ENCODE results near the gene ARMS2.

The ARMS2 gene

GRCh38 chr10:122495406-122496340, 41.2 kb downstream of the ARMS2 start:
- Histone ChIP-seq H3K27me3 (ENCODE audit: insufficient read depth, low read length) (no peaks in the 10 kb centered on the region; the same call in 1 of the 2 replicates), H4K20me1 (ENCODE audit: insufficient read depth, low read length) (no peaks in the 10 kb centered on the region), H3K79me2 (ENCODE audit: insufficient read depth, low read length) (no peaks in the 10 kb centered on the region), H2AFZ (ENCODE audit: low read length) (no peak overlapping the region), H3K9me3 (ENCODE audit: low read length) (no peaks in the 10 kb centered on the region), H3F3A (ENCODE audit: insufficient read depth, low read length) (no peaks in the 10 kb centered on the region), H3K9me2 (ENCODE audit: low read depth, low read length) (no peaks in the 10 kb centered on the region), H3K4me2 (ENCODE audit: low read length) (no peak overlapping the region), H3K4me1 (ENCODE audit: insufficient read depth, low read length, severe bottlenecking) (no peaks in the 10 kb centered on the region), H3K9ac (ENCODE audit: low read length) (no peak overlapping the region), H3K27ac (ENCODE audit: low read depth, low read length, poor library complexity, severe bottlenecking) (no peak overlapping the region), H3K36me3 (ENCODE audit: insufficient read depth, low read length) (no peaks in the 10 kb centered on the region), H3K4me3 (ENCODE audit: low read depth, low read length, poor library complexity, severe bottlenecking) (no peak overlapping the region)
- TF ChIP-seq, protein P1, sequence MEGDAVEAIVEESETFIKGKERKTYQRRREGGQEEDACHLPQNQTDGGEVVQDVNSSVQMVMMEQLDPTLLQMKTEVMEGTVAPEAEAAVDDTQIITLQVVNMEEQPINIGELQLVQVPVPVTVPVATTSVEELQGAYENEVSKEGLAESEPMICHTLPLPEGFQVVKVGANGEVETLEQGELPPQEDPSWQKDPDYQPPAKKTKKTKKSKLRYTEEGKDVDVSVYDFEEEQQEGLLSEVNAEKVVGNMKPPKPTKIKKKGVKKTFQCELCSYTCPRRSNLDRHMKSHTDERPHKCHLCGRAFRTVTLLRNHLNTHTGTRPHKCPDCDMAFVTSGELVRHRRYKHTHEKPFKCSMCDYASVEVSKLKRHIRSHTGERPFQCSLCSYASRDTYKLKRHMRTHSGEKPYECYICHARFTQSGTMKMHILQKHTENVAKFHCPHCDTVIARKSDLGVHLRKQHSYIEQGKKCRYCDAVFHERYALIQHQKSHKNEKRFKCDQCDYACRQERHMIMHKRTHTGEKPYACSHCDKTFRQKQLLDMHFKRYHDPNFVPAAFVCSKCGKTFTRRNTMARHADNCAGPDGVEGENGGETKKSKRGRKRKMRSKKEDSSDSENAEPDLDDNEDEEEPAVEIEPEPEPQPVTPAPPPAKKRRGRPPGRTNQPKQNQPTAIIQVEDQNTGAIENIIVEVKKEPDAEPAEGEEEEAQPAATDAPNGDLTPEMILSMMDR (IDR thresholded peaks at IDR 0.05; ENCODE audit: low read length): no peak
- TF ChIP-seq EZH2 (IDR thresholded peaks at IDR 0.05; ENCODE audit: borderline replicate concordance, low read length): no peak

DNA sequence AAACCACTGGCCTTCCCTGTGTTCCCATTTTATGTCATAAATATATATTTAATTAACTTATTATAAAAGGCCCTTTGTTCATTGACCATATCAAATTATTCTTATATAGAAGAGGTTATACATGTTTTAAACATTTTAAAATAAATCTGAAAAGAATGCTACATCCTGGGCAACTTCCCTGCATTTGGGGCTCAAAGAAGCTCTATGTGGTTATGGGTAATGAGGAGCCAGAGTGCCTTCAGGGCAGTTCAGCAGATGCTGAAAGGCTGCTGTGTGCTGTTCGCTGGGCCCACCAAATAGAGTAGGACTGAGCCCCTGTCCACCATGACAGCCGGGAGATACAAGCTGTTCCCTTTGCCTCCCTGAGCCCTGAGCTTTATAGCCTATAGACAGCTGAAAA, 42.8 kb downstream of the ARMS2 start:
- no peaks in the 10 kb centered on the region for H4K20me1 ChIP-seq (ENCODE audit: insufficient read depth, low read length)
- no peak overlapping the region for H3K4me2 ChIP-seq (ENCODE audit: low read length)
- H3K27me3 ChIP-seq (ENCODE audit: insufficient read depth, low read length): no peaks in the 10 kb centered on the region; the same call in 1 of the 2 replicates
- H3K79me2 ChIP-seq (ENCODE audit: insufficient read depth, low read length): no peaks in the 10 kb centered on the region
- H3K36me3 ChIP-seq (ENCODE audit: insufficient read depth, low read length): no peaks in the 10 kb centered on the region
- H3F3A ChIP-seq (ENCODE audit: insufficient read depth, low read length): no peaks in the 10 kb centered on the region
- H3K9ac ChIP-seq (ENCODE audit: low read length): no peak overlapping the region
- H3K27ac ChIP-seq (ENCODE audit: low read depth, low read length, poor library complexity, severe bottlenecking): no peak overlapping the region
- no peak overlapping the region for H3K4me3 ChIP-seq (ENCODE audit: low read depth, low read length, poor library complexity, severe bottlenecking)
- H3K9me2 ChIP-seq (ENCODE audit: low read depth, low read length): no peaks in the 10 kb centered on the region
- no peaks in the 10 kb centered on the region for H3K4me1 ChIP-seq (ENCODE audit: insufficient read depth, low read length, severe bottlenecking)
- TF ChIP-seq, protein P1 (IDR thresholded peaks at IDR 0.05; ENCODE audit: low read length): no peak
- TF ChIP-seq EZH2 (IDR thresholded peaks at IDR 0.05; ENCODE audit: borderline replicate concordance, low read length): no peak
- H2AFZ ChIP-seq (ENCODE audit: low read length): no peak overlapping the region
- no peaks in the 10 kb centered on the region for H3K9me3 ChIP-seq (ENCODE audit: low read length)

DNA sequence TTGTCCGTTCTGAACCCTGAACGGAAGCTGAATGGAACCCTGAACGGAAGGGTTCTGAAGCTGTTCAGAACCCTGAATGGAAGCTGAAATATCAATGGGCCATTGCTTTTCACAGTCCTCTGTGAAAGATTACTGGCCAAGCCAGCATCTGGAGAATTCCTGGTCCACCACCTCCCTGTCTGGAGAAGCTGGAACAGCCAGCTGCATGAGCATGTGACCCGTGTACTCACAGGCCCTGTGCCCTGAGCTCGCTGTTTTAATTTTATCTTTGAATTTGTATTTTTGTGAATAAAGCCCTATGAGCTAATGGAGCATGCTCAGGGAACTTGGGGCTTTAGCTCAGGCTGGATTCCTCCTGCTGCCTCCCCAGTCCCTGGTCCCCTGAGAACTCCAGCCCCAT, 44.1 kb downstream of the ARMS2 start:
- Histone ChIP-seq H3K4me2 (ENCODE audit: low read length) (no peak overlapping the region), H3K27me3 (ENCODE audit: insufficient read depth, low read length) (no peaks in the 10 kb centered on the region; the same call in 1 of the 2 replicates)
- TF ChIP-seq, protein P1 (IDR thresholded peaks at IDR 0.05; ENCODE audit: low read length): no peak
- no peak for TF ChIP-seq EZH2 (IDR thresholded peaks at IDR 0.05; ENCODE audit: borderline replicate concordance, low read length)

More for the DNA sequence above, 44.1 kb downstream of the ARMS2 start:
- Histone ChIP-seq H3K36me3 (ENCODE audit: insufficient read depth, low read length) (no peaks in the 10 kb centered on the region), H3K4me1 (ENCODE audit: insufficient read depth, low read length, severe bottlenecking) (no peaks in the 10 kb centered on the region), H3K9me2 (ENCODE audit: low read depth, low read length) (no peaks in the 10 kb centered on the region), H3K79me2 (ENCODE audit: insufficient read depth, low read length) (no peaks in the 10 kb centered on the region), H3K9me3 (ENCODE audit: low read length) (no peaks in the 10 kb centered on the region), H3F3A (ENCODE audit: insufficient read depth, low read length) (no peaks in the 10 kb centered on the region), H3K4me3 (ENCODE audit: low read depth, low read length, poor library complexity, severe bottlenecking) (no peak overlapping the region), H2AFZ (ENCODE audit: low read length) (no peak overlapping the region), H4K20me1 (ENCODE audit: insufficient read depth, low read length) (no peaks in the 10 kb centered on the region), H3K27ac (ENCODE audit: low read depth, low read length, poor library complexity, severe bottlenecking) (no peak overlapping the region), H3K9ac (ENCODE audit: low read length) (no peak overlapping the region)

Measured in OCI-LY1 (cell line).